ENCODE data around the gene NGEF.
"Not testable (repeated sequence)": the region's sequence is repeated elsewhere in the genome, so short reads cannot be mapped to it uniquely, and the experiment has no call there.

GRCh38 chr2:232852081-232852480, 161.0 kb downstream of the NGEF start:
- not testable (repeated sequence) for TF ChIP-seq CTCF, POLR2AphosphoS5, EP300, POLR2A (IDR thresholded peaks at IDR 0.05)
